Left ventricle myocardium superior (tissue), 1 donor: ENCODE results near the gene TFEB. TPM values are rescaled to one million over a fixed set of nuclear protein-coding genes. Genes with fewer than 3 reads are reported as not detected.
A peak's percentile ranks its signal among the peaks of the same experiment; 100 is the strongest.

Experiments used
- ATAC-seq: fragments of 200-7000 bp; cut with Tn5 transposase; one replicate; pipeline ENCODE4 v1.9.1; 2020; ENCODE audit warnings: mild to moderate bottlenecking, moderate library complexity
- DNase-seq: peaks from one replicate; pipeline ENCODE4 v3.0.0-alpha.2; 2020
- intact Hi-C: fragments of 100-400 bp; cut with micrococcal nuclease; formaldehyde crosslinking; loops from one replicate; pipeline ENCODE4 v1.11.0; 2022
- total RNA-seq: library from RNA; stranded (reverse); fragmentation: NEBNext Ultra II Directional; extraction: Animal tissue kit (Norgen Biotek cat#: 25700); gene quantifications from one replicate; pipeline ENCODE4 v1.2.1, GENCODE V29; 2021
- donor health status: DM: no; HTN: yes; CAD: no; lungs with severe emphysema.

TFEB gene
- total RNA-seq, 1 donor from 2014 or later: 50.9 TPM

GRCh38 chr6:41741625-41742490, 6.5 kb upstream of the TFEB start:
- no peak for DNase-seq
- ATAC-seq: no peak
- intact Hi-C loops: no loop called here

- DNase-seq (peak; percentile 1), ATAC-seq (no peak)
- intact Hi-C loops: no loop called here
These were observed 5.2 kb upstream of the TFEB start for GRCh38 chr6:41740366-41741162.

GRCh38 chr6:41739041-41739440, 3.6 kb upstream of the TFEB start:
- DNase-seq: peak; percentile 9
- intact Hi-C loops: no loop called here
- ATAC-seq: no peak

GRCh38 chr6:41737591-41738130, 2.3 kb upstream of the TFEB start:
- no peak for ATAC-seq
- DNase-seq: no peak
- intact Hi-C loops: no loop called here

GRCh38 chr6:41736800-41737555, 1.6 kb upstream of the TFEB start:
- DNase-seq (peak; percentile 27), ATAC-seq (no peak)
- intact Hi-C loops: no loop called here

- intact Hi-C loops: no loop called here
- ATAC-seq (no peak), DNase-seq (peak; percentile 3)
These were observed 852 bp upstream of the TFEB start for GRCh38 chr6:41736186-41736733.

- intact Hi-C loops: no loop called here
- ATAC-seq: peak; percentile 84
- DNase-seq: peak; percentile 92
These were observed 562 bp downstream of the TFEB start for GRCh38 chr6:41734666-41735426.

GRCh38 chr6:41733707-41734665, 1.4 kb downstream of the TFEB start:
- DNase-seq (peak; percentile 87), ATAC-seq (peak; percentile 76)
- intact Hi-C loops: no loop called here

- intact Hi-C loops: no loop called here
- DNase-seq: no peak
- ATAC-seq: no peak
These were observed 2.1 kb downstream of the TFEB start for GRCh38 chr6:41733360-41733706.

- DNase-seq (no peak), ATAC-seq (no peak)
- intact Hi-C loops: no loop called here
These were observed 2.6 kb downstream of the TFEB start for GRCh38 chr6:41732591-41733359.

GRCh38 chr6:41732149-41732548, 3.3 kb downstream of the TFEB start:
- ATAC-seq (no peak), DNase-seq (no peak)
- intact Hi-C loops: no loop called here

- DNase-seq (no peak), ATAC-seq (no peak)
- intact Hi-C loops: no loop called here
These were observed 3.8 kb downstream of the TFEB start for GRCh38 chr6:41731561-41732086.

- intact Hi-C loops: no loop called here
- DNase-seq: peak; percentile 16
- ATAC-seq: no peak
These were observed 4.6 kb downstream of the TFEB start for GRCh38 chr6:41730531-41731436.

- intact Hi-C loops: no loop called here
- DNase-seq: peak; percentile 18
- ATAC-seq: no peak
These were observed 5.8 kb downstream of the TFEB start for GRCh38 chr6:41729624-41730023.

GRCh38 chr6:41728954-41729353, 6.5 kb downstream of the TFEB start:
- peak; percentile 16 for DNase-seq
- ATAC-seq: no peak
- intact Hi-C loops: no loop called here
